Iris pigment epithelial cell (primary cell): ENCODE measurements around the gene KDM5B.

ENCODE experiments used
- DNase-seq: peaks from one replicate; pipeline ENCODE4 v3.0.0-alpha.2; 2011; ENCODE audit warnings: low read depth

KDM5B gene

GRCh38 chr1:202685641-202686040, 122.6 kb downstream of the KDM5B start:
- DNase-seq: no peak

GRCh38 chr1:202684716-202685115, 123.5 kb downstream of the KDM5B start:
- no peak for DNase-seq

- no peak for DNase-seq
These were observed 125.2 kb downstream of the KDM5B start for GRCh38 chr1:202683029-202683428.

GRCh38 chr1:202682477-202682876, 125.7 kb downstream of the KDM5B start:
- DNase-seq: no peak

- no peak for DNase-seq
These were observed 126.3 kb downstream of the KDM5B start for GRCh38 chr1:202681736-202682420.

- DNase-seq: no peak
These were observed 127.5 kb downstream of the KDM5B start for GRCh38 chr1:202680586-202681352.

- no peak for DNase-seq
These were observed 128.6 kb downstream of the KDM5B start for GRCh38 chr1:202679406-202680177.

GRCh38 chr1:202677433-202677832, 130.8 kb downstream of the KDM5B start:
- no peak for DNase-seq
